HG03066 (cell line): ENCODE data around the gene CD59.
"Not testable (repeated sequence)": the region's sequence is repeated elsewhere in the genome, so short reads cannot be mapped to it uniquely, and the experiment has no call there.

ENCODE experiments used
- ATAC-seq: cut with Tn5 transposase; IDR thresholded peaks from one replicate; pipeline ENCODE4 v1.9.1; 2021; ENCODE audit warnings: low read depth; ENCODE audit not compliant: unreplicated experiment

The CD59 gene

GRCh38 chr11:33670250-33671011 lies 65.8 kb downstream of the CD59 start:
- no peak for ATAC-seq

- no peak for ATAC-seq
Observed at GRCh38 chr11:33669598-33670249, 66.5 kb downstream of the CD59 start.

GRCh38 chr11:33668951-33669596 lies 67.1 kb downstream of the CD59 start:
- no peak for ATAC-seq

- ATAC-seq: no peak
Observed at GRCh38 chr11:33668468-33668825, 67.8 kb downstream of the CD59 start.

GRCh38 chr11:33667819-33668467 lies 68.3 kb downstream of the CD59 start:
- ATAC-seq: no peak

GRCh38 chr11:33665350-33666106 lies 70.7 kb downstream of the CD59 start:
- no peak for ATAC-seq

GRCh38 chr11:33664827-33665226 lies 71.4 kb downstream of the CD59 start:
- ATAC-seq: no peak

- no peak for ATAC-seq
Observed at GRCh38 chr11:33664166-33664565, 72.1 kb downstream of the CD59 start.

- no peak for ATAC-seq
Observed at GRCh38 chr11:33663121-33663520, 73.1 kb downstream of the CD59 start.

- not testable (repeated sequence) for ATAC-seq
Observed at GRCh38 chr11:33661526-33661925, 74.7 kb downstream of the CD59 start.

- ATAC-seq: no peak
Observed at GRCh38 chr11:33660962-33661361, 75.3 kb downstream of the CD59 start.

GRCh38 chr11:33659370-33660139 lies 76.7 kb downstream of the CD59 start:
- ATAC-seq: no peak

- ATAC-seq: no peak
Observed at GRCh38 chr11:33658195-33658900, 77.9 kb downstream of the CD59 start.

GRCh38 chr11:33657757-33658156 lies 78.5 kb downstream of the CD59 start:
- no peak for ATAC-seq

GRCh38 chr11:33656768-33657167 lies 79.5 kb downstream of the CD59 start:
- ATAC-seq: no peak

- no peak for ATAC-seq
Observed at GRCh38 chr11:33655842-33656600, 80.2 kb downstream of the CD59 start.

- ATAC-seq: no peak
Observed at GRCh38 chr11:33654594-33654993, 81.6 kb downstream of the CD59 start.
